GM10248 (cell line): ENCODE results near the gene CALR.
"Not testable (repeated sequence)": the region's sequence is repeated elsewhere in the genome, so short reads cannot be mapped to it uniquely, and the experiment has no call there.

Experiments used
- CTCF ChIA-PET: fragments of 300-600 bp; sonication (Branson Sonifier 250); formaldehyde crosslinking; extraction: SDS; loops from one replicate; lab custom pipeline; 2021; ENCODE audit warnings: antibody characterized with exemption; lab: Yijun Ruan, JAX
- POLR2A ChIA-PET: fragments of 350-650 bp; sonication (Branson Sonifier 250); formaldehyde crosslinking; extraction: SDS; loops from one replicate; lab custom pipeline; 2020; ENCODE audit warnings: antibody characterized with exemption; lab: Yijun Ruan, JAX
- DNase-seq: peaks from one replicate; pipeline ENCODE4 v3.0.0; 2012; ENCODE audit errors: extremely low spot score
- CTCF ChIP-seq: IDR thresholded peaks from 2 replicates; pipeline ENCODE4 v1.5.1; 2012; ENCODE audit warnings: mild to moderate bottlenecking, low read depth; ENCODE audit errors: extremely low read depth, missing control alignments, control extremely low read depth

CALR gene

DNA sequence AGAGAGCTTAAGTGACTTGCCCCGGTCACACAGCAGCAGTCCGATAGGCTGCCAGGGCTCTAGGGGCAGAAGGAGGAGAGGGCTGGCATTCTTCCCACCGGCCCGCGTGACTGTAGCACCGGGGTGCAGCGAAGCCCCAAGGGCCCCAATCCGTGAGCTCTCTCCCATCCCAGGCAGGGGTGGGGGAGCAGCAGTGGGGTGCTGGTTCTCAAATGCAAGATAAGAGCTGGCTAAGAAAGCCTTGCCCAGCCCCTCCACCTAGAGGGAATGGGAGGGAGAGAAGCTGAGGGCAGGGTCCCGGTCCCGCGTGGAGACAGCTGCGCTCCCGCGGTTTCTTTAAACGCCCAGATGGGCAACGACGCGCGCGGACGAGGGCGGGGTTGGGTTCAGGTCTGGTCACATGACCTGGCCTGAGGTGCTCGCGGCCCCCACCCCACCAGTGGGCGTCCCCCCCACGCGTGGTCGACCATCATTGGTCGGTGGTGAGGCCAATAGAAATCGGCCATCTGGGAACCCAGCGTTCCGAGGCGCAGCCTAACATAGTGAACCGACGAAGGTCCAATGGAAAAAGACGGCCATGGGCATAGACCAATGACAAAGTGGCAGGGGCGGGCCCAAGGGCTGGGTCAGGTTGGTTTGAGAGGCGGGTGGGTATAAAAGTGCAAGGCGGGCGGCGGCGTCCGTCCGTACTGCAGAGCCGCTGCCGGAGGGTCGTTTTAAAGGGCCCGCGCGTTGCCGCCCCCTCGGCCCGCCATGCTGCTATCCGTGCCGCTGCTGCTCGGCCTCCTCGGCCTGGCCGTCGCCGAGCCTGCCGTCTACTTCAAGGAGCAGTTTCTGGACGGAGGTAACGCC lies at the start of gene CALR:
TSS of gene CALR (plus strand) at position 683 of the 852 bp plus-strand sequence. CDS start at position 754, 71 bp downstream.
- TF ChIP-seq CTCF, result no peak
- peak; percentile 97 for DNase-seq
- POLR2A ChIA-PET, result interaction anchor here (0.5 to 1.7 kb wide), 7 partner anchors 10 to 222 kb away, joined by 3 to 6 read pairs (median 4); partner anchors contain the start of gene DNASE2
- CTCF ChIA-PET, result interaction anchor here (1.4 kb wide), 1 partner anchor 27 kb away, joined by 3 read pairs; no protein-coding TSS in a partner anchor

DNA sequence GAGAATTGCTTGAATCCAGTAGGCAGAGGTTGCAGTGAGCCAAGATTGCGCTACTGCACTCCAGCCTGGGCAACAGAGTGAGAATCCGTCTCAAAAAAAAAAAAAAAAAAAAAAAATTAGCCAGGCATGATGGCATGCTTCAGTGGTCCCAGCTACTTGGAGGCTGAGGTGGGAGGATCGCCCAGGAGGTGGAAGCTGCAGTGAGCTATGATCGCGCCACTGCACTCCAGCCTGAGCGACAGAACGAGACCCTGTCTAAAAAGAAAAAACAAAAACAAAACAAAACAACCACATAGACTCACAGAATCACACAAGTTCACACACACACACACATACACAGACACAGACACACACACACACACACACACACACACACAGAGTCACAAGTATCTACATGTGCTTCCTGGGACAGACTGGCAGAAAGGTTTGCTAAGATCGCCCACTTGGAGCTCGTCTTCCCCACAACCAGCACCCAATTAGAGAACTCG lies 48.1 kb upstream of the CALR start:
- CTCF ChIA-PET, result interaction anchor here (0.9 to 2.8 kb wide), 13 partner anchors 8 to 171 kb away, joined by 3 to 13 read pairs (median 4); no protein-coding TSS in a partner anchor
- not testable (repeated sequence) for DNase-seq
- POLR2A ChIA-PET, result interaction anchor here (0.6 to 1.4 kb wide), 7 partner anchors 9 to 99 kb away, joined by 3 to 6 read pairs (median 3); partner anchors contain the start of genes DNASE2 and JUNB

GRCh38 chr19:12890787-12891552 lies 47.4 kb upstream of the CALR start, which contains the start of gene GCDH:
Gene GCDH, plus strand, starts transcription at chr19:12891160. Its CDS starts 145 bp downstream, at chr19:12891305.
- TF ChIP-seq CTCF, result no peak
- ChIA-PET CTCF (interaction anchor here (0.6 to 2.8 kb wide), 14 partner anchors 8 to 170 kb away, joined by 3 to 13 read pairs (median 4); no protein-coding TSS in a partner anchor), POLR2A (interaction anchor here (0.5 to 1.4 kb wide), 9 partner anchors 9 to 1494 kb away, joined by 3 to 8 read pairs (median 5); partner anchors contain the start of genes DNASE2 and JUNB)
- peak; percentile 97 for DNase-seq

DNA sequence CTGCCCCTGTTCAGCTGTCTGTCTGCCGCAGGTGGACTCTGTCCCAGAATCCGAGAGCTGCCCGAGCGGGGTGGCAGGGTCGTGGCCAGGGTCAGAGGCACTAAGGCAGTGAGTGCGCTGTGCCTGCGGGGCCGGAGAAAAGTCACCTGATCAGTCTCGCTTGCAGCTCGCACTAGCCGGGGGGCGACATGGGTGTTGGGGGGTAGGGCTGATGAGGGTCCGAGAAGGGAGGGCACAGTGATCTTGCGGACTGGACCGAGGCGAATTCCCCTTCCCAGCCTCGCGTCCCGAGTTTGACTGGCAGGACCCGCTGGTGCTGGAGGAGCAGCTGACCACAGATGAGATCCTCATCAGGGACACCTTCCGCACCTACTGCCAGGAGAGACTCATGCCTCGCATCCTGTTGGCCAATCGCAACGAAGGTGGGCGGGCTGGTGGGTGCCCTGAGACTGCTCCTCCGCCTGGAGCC lies 46.8 kb upstream of the CALR start:
- no peak for DNase-seq
- CTCF ChIA-PET, result interaction anchor here (0.9 to 2.8 kb wide), 10 partner anchors 8 to 170 kb away, joined by 3 to 13 read pairs (median 4); no protein-coding TSS in a partner anchor
- POLR2A ChIA-PET, result interaction anchor here (1.2 to 1.4 kb wide), 4 partner anchors 10 to 100 kb away, joined by 3 to 7 read pairs (median 4); partner anchors contain the start of genes DNASE2 and JUNB
- no peak for TF ChIP-seq CTCF

- TF ChIP-seq CTCF, result no peak
- ChIA-PET POLR2A (interaction anchor here (0.5 kb wide), 1 partner anchor 14 kb away, joined by 4 read pairs; no protein-coding TSS in a partner anchor), CTCF (interaction anchor here (1.2 to 2.9 kb wide), 2 partner anchors 9 to 72 kb away, joined by 4 to 9 read pairs; no protein-coding TSS in a partner anchor)
- no peak for DNase-seq
These were observed 44.8 kb upstream of the CALR start for GRCh38 chr19:12893582-12893981.

DNA sequence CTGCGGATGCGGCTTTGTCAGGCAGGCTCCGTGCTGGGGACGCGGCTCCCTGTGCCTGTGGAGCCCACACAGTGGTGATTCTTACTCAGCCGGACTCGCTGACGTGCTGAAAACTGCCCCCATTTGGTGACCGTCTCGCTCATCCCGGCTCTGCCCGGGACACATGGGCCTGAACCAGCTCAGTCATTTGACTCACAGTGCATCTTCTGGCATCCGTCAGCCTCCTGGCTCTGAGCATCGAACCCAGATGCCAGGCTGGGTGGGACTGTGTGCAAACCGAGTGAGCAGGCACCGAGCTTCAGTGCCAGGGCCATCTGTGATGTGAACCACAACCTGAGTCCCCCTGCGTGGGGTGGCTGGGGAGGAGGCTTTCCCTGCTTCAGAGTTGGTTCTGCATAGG lies 41.9 kb upstream of the CALR start:
- no peak for DNase-seq
- ChIA-PET CTCF (interaction anchor here (6.8 kb wide), 1 partner anchor 12 kb away, joined by 38 read pairs; no protein-coding TSS in a partner anchor), POLR2A (interaction anchor here (0.6 kb wide), 1 partner anchor 17 kb away, joined by 5 read pairs; no protein-coding TSS in a partner anchor)

More for the DNA sequence above, 41.9 kb upstream of the CALR start:
- no peak for TF ChIP-seq CTCF
